Sigmoid colon (tissue), 7 donors: ENCODE data around the gene PTPN11. TPM values are rescaled to one million over a fixed set of nuclear protein-coding genes. Genes with fewer than 3 reads are reported as not detected.

Source experiments
- DNase-seq: peaks from one replicate; pipeline ENCODE4 v3.0.0-alpha.2; 2019
- H3K27ac ChIP-seq, 4 donors: fragments of 200-600 bp; sonication (generic); one replicate each; pipeline ENCODE4 v1.5.1; 2016 to 2019; ENCODE audit warnings: mild to moderate bottlenecking in 1 of 4
- H3K27me3 ChIP-seq, 3 donors: fragments of 200-600 bp; sonication (generic); one replicate each; pipeline ENCODE4 v1.5.1; 2019; ENCODE audit warnings: mild to moderate bottlenecking in 1 of 3
- H3K36me3 ChIP-seq, 4 donors: fragments of 200-600 bp; sonication (generic); one replicate each; pipeline ENCODE4 v1.5.1; 2016 to 2019
- H3K4me1 ChIP-seq, 4 donors: fragments of 200-600 bp; sonication (generic); one replicate each; pipeline ENCODE4 v1.5.1; 2017 to 2019
- H3K4me3 ChIP-seq, 4 donors: fragments of 200-600 bp; sonication (generic); one replicate each; pipeline ENCODE4 v1.5.1; 2017 to 2019; ENCODE audit warnings: mild to moderate bottlenecking in 2 of 4, moderate library complexity in 1 of 4
- H3K9me3 ChIP-seq, 4 donors: fragments of 200-600 bp in 3 of 4; sonication (generic) in 3 of 4; one replicate each; pipeline versions ENCODE4 v1.5.1 to v1.6.1; 2013 to 2019
- EP300 ChIP-seq, 4 donors: sonication (generic); formaldehyde crosslinking; IDR thresholded peaks; one replicate each; pipeline ENCODE4 v1.6.1; 2017; ENCODE audit warnings: antibody characterized with exemption in 4 of 4
- POLR2A ChIP-seq, 2 donors: fragments of 450-650 bp; IDR thresholded peaks; one replicate each; pipeline ENCODE4 v1.6.1; 2016; ENCODE audit warnings: antibody characterized with exemption in 2 of 2, mild to moderate bottlenecking in 2 of 2, moderate library complexity in 2 of 2
- POLR2AphosphoS5 ChIP-seq, 4 donors: sonication (generic); formaldehyde crosslinking; IDR thresholded peaks; one replicate each; pipeline ENCODE4 v1.6.1; 2017; ENCODE audit warnings: antibody characterized with exemption in 4 of 4
- WGBS, 2 donors: extraction: QIAGEN DNeasy Blood & Tissue Kit; methylation state at CpG; one replicate each; pipeline ENCODE4 v1.1.7; 2013; 5-methylcytosine and 5-hydroxymethylcytosine counted together
- intact Hi-C: fragments of 100-400 bp; cut with DNase I; formaldehyde crosslinking; loops from one replicate; pipeline ENCODE4 v1.15.1; 2023
- polyA plus RNA-seq, 3 donors: library from polyadenylated mRNA; stranded (reverse); fragments of 200-250 nt; gene quantifications; one replicate each; pipeline ENCODE4 v1.2.3, GENCODE V29; 2013
- total RNA-seq, 4 donors: library from RNA; depleted of rRNA; stranded (reverse); fragments of >200 nt; gene quantifications; one replicate each; pipeline ENCODE4 v1.1.0, GENCODE V29; 2016
- TF ChIP-seq, protein P1 (sequence below), 4 experiments: fragments of 450-650 bp in 3 of 4; fragments of 200-600 bp in 1 of 4; IDR thresholded peaks; one replicate each; pipeline ENCODE4 v1.5.1; 2016 to 2019; ENCODE audit warnings: antibody characterized with exemption in 4 of 4, mild to moderate bottlenecking in 3 of 4, moderate library complexity in 2 of 4
- donor health status: healthy with polysubstance abuse.
- donor health status: Bipolar disorder and iron deficiency.
- donor health status: healthy.

PTPN11 gene
- total and polyA plus RNA-seq, 7 donors: 30.3 to 111 (median 81.6) TPM

- Histone ChIP-seq H3K27me3 (no peaks in the 10 kb centered on the region), H3K9me3 (no peaks in the 10 kb centered on the region), H3K36me3 (no peaks in the 10 kb centered on the region), H3K4me3 (peak overlapping the region; percentile 78 to 98 (median 84)), H3K27ac (peak overlapping the region; percentile 94 to 98 (median 96)), H3K4me1 (peaks cover 0 to 50% (median 33%) of the 10 kb centered on the region in 4 donors)
- DNase-seq: peak; percentile 89
- TF ChIP-seq POLR2AphosphoS5 (IDR thresholded peaks at IDR 0.05): peak; percentile 3 to 62 (median 42)
- TF ChIP-seq, protein P1, sequence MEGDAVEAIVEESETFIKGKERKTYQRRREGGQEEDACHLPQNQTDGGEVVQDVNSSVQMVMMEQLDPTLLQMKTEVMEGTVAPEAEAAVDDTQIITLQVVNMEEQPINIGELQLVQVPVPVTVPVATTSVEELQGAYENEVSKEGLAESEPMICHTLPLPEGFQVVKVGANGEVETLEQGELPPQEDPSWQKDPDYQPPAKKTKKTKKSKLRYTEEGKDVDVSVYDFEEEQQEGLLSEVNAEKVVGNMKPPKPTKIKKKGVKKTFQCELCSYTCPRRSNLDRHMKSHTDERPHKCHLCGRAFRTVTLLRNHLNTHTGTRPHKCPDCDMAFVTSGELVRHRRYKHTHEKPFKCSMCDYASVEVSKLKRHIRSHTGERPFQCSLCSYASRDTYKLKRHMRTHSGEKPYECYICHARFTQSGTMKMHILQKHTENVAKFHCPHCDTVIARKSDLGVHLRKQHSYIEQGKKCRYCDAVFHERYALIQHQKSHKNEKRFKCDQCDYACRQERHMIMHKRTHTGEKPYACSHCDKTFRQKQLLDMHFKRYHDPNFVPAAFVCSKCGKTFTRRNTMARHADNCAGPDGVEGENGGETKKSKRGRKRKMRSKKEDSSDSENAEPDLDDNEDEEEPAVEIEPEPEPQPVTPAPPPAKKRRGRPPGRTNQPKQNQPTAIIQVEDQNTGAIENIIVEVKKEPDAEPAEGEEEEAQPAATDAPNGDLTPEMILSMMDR (IDR thresholded peaks at IDR 0.05): no peak
- intact Hi-C loops: no loop called here
- 1 to 4% methylated on average over 31 of the region's 31 CpGs for WGBS, 2 donors
These were observed 768 bp downstream of the PTPN11 start for GRCh38 chr12:112419297-112420133.

- peak overlapping the region in 1 of 4 donors; percentile 98 for H3K27ac ChIP-seq
- H3K9me3 ChIP-seq: no peaks in the 10 kb centered on the region
- intact Hi-C loops: no loop called here
- TF ChIP-seq, protein P1 (IDR thresholded peaks at IDR 0.05): no peak
- TF ChIP-seq POLR2AphosphoS5 (IDR thresholded peaks at IDR 0.05) (no peak), EP300 (IDR thresholded peaks at IDR 0.05) (no peak), POLR2A (IDR thresholded peaks at IDR 0.05) (no peak)
- no peak overlapping the region for H3K4me3 ChIP-seq
- 51 to 76% methylated on average over 3 of the region's 3 CpGs for WGBS, 2 donors
- no peaks in the 10 kb centered on the region for H3K36me3 ChIP-seq
- DNase-seq: no peak
- peaks cover 0 to 50% (median 34%) of the 10 kb centered on the region in 4 donors for H3K4me1 ChIP-seq
- no peaks in the 10 kb centered on the region for H3K27me3 ChIP-seq
These were observed 2.0 kb downstream of the PTPN11 start for GRCh38 chr12:112420740-112421139.

GRCh38 chr12:112421363-112421762, 2.6 kb downstream of the PTPN11 start:
- H3K4me1 ChIP-seq: peaks cover 0 to 50% (median 34%) of the 10 kb centered on the region in 4 donors

DNA sequence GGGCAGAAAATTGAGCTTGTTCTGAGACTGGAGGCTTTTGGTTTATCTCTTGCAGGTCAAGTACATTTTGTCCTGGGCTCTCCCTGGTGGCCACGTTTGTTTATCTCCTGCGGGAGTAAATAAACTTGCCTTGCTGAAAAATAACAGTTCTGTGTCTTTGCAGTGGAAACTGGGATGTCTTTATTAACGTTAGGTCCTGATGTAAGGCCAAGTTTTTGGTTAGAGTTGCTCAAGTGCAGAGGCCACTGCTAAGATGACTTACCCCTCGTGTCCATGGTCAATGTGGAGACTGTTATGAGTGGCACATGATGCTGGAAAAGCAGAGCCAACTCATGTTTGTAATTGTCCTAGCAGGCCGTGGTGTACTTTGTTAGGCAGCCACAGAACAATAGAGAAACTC, 3.8 kb downstream of the PTPN11 start:
- Histone ChIP-seq H3K27me3 (no peaks in the 10 kb centered on the region), H3K9me3 (no peaks in the 10 kb centered on the region), H3K27ac (peak overlapping the region in 1 of 4 donors; percentile 15), H3K4me3 (no peak overlapping the region), H3K36me3 (no peaks in the 10 kb centered on the region), H3K4me1 (peaks cover 0 to 50% (median 34%) of the 10 kb centered on the region in 4 donors)
- intact Hi-C loops: no loop called here
- WGBS, 2 donors: 67 to 72% methylated on average over 5 of the region's 5 CpGs
- no peak for DNase-seq
- TF ChIP-seq POLR2AphosphoS5 (IDR thresholded peaks at IDR 0.05): no peak
- TF ChIP-seq, protein P1 (IDR thresholded peaks at IDR 0.05): no peak
- TF ChIP-seq POLR2A (IDR thresholded peaks at IDR 0.05): no peak
- no peak for TF ChIP-seq EP300 (IDR thresholded peaks at IDR 0.05)

More at GRCh38 chr12:112421363-112421762, 2.6 kb downstream of the PTPN11 start:
- Histone ChIP-seq H3K4me3 (no peak overlapping the region), H3K36me3 (no peaks in the 10 kb centered on the region), H3K9me3 (no peaks in the 10 kb centered on the region), H3K27me3 (no peaks in the 10 kb centered on the region), H3K27ac (no peak overlapping the region)
- intact Hi-C loops: no loop called here
- no peak for TF ChIP-seq EP300 (IDR thresholded peaks at IDR 0.05)
- TF ChIP-seq POLR2AphosphoS5 (IDR thresholded peaks at IDR 0.05): no peak
- TF ChIP-seq, protein P1 (IDR thresholded peaks at IDR 0.05): no peak
- no peak for TF ChIP-seq POLR2A (IDR thresholded peaks at IDR 0.05)
- 86 to 100% methylated on average over 1 of the region's 1 CpG for WGBS, 2 donors
- no peak for DNase-seq
